ENCODE data around the gene FCHO1. TPM values are rescaled to one million over a fixed set of nuclear protein-coding genes. Genes with fewer than 3 reads are reported as not detected.

Gene FCHO1
- total RNA-seq, 4 donors from 2014 or later = 0.76 to 3.5 (median 2.6) TPM

DNA sequence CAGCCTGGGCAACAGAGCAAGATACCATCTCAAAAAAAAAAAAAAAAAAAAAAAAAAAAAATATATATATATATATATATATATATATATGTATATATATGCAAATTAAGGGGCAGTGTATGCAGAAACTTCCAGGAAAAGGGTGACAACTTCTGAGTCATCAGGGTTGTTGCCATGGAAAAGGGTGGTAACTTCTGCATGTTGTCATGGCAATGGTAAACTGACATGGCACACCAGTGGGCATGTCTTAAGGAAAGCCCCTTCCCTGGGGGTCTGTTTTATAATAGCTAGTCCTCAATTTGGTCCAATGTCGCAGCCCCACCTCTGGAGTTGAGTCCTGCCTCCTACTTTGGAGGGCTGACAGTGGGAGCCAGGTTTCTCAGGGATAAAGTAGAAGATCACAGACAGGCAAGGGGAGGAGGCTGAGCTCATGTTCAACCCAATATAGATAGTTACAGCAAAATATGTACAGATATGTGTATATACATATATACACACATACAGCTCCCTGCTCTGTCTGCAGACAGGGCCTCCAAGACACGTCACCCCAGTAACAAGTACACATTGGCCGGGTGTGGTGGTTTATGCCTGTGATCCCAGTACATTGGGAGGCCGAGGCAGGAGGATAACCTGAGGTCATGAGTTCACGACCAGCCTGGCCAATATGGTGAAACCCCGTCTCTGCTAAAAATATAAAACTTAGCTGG lies 7.2 kb upstream of the FCHO1 start:
- Histone ChIP-seq H3K27ac (no peak overlapping the region), H3K4me1 (peaks cover 3 to 19% (median 4%) of the 10 kb centered on the region in 3 donors), H3K36me3 (no peaks in the 10 kb centered on the region), H3K4me3 (no peak overlapping the region), H3K9me3 (no peaks in the 10 kb centered on the region), H3K27me3 (peaks cover 0 to 21% (median 0%) of the 10 kb centered on the region in 4 donors)
- 39 to 60% methylated on average over 4 to 6 of the region's 6 CpGs for WGBS, 2 donors
- no peak for TF ChIP-seq POLR2A (IDR thresholded peaks at IDR 0.05)
- TF ChIP-seq, protein P1, sequence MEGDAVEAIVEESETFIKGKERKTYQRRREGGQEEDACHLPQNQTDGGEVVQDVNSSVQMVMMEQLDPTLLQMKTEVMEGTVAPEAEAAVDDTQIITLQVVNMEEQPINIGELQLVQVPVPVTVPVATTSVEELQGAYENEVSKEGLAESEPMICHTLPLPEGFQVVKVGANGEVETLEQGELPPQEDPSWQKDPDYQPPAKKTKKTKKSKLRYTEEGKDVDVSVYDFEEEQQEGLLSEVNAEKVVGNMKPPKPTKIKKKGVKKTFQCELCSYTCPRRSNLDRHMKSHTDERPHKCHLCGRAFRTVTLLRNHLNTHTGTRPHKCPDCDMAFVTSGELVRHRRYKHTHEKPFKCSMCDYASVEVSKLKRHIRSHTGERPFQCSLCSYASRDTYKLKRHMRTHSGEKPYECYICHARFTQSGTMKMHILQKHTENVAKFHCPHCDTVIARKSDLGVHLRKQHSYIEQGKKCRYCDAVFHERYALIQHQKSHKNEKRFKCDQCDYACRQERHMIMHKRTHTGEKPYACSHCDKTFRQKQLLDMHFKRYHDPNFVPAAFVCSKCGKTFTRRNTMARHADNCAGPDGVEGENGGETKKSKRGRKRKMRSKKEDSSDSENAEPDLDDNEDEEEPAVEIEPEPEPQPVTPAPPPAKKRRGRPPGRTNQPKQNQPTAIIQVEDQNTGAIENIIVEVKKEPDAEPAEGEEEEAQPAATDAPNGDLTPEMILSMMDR (IDR thresholded peaks at IDR 0.05) = no peak
- intact Hi-C loops (cut with DNase I) = no loop called here
- no peak for DNase-seq

GRCh38 chr19:17747205-17748098 lies 3.8 kb upstream of the FCHO1 start:
- Histone ChIP-seq H3K9me3 (no peaks in the 10 kb centered on the region), H3K4me1 (peaks cover 3 to 19% (median 4%) of the 10 kb centered on the region in 3 donors), H3K36me3 (no peaks in the 10 kb centered on the region), H3K27me3 (peaks cover 0 to 30% (median 0%) of the 10 kb centered on the region in 4 donors), H3K27ac (no peak overlapping the region), H3K4me3 (peak overlapping the region; percentile 21 to 63 (median 43))
- TF ChIP-seq, protein P1 (IDR thresholded peaks at IDR 0.05) = no peak
- TF ChIP-seq POLR2A (IDR thresholded peaks at IDR 0.05) = no peak
- WGBS, 2 donors = 19 to 24% methylated on average over 17 to 21 of the region's 75 CpGs
- intact Hi-C loops (cut with DNase I) = no loop called here
- DNase-seq = peak; percentile 82

- DNase-seq = no peak
- 67 to 69% methylated on average over 4 to 6 of the region's 6 CpGs for WGBS, 2 donors
Measured at GRCh38 chr19:17748884-17749638, 2.2 kb upstream of the FCHO1 start.

GRCh38 chr19:17749912-17750317 lies 1.4 kb upstream of the FCHO1 start:
- Histone ChIP-seq H3K9me3 (no peaks in the 10 kb centered on the region), H3K4me3 (no peak overlapping the region), H3K27ac (peak overlapping the region in 1 of 4 donors; percentile 6), H3K27me3 (peaks cover 0 to 30% (median 0%) of the 10 kb centered on the region in 4 donors), H3K36me3 (no peaks in the 10 kb centered on the region), H3K4me1 (peaks cover 3 to 23% (median 4%) of the 10 kb centered on the region in 3 donors)
- intact Hi-C loops (cut with DNase I) = loop anchor here (10.0 kb wide), 1 partner anchor 45 kb away; no protein-coding TSS in a partner anchor
- 28 to 32% methylated on average over 5 to 8 of the region's 8 CpGs for WGBS, 2 donors
- TF ChIP-seq, protein P1 (IDR thresholded peaks at IDR 0.05) = no peak
- TF ChIP-seq POLR2A (IDR thresholded peaks at IDR 0.05) = no peak
- no peak for DNase-seq

More at GRCh38 chr19:17748884-17749638, 2.2 kb upstream of the FCHO1 start:
- intact Hi-C loops (cut with DNase I) = no loop called here
- no peaks in the 10 kb centered on the region for H3K36me3 ChIP-seq
- H3K4me3 ChIP-seq = no peak overlapping the region
- no peaks in the 10 kb centered on the region for H3K9me3 ChIP-seq
- peaks cover 0 to 30% (median 0%) of the 10 kb centered on the region in 4 donors for H3K27me3 ChIP-seq
- TF ChIP-seq, protein P1 (IDR thresholded peaks at IDR 0.05) = no peak
- no peak for TF ChIP-seq POLR2A (IDR thresholded peaks at IDR 0.05)
- H3K27ac ChIP-seq = no peak overlapping the region
- peaks cover 3 to 19% (median 4%) of the 10 kb centered on the region in 3 donors for H3K4me1 ChIP-seq

Data from esophagus squamous epithelium (tissue), 5 donors.